Endometrial microvascular endothelial cells (primary cell): Measurements from ENCODE around the gene PKP1. TPM values are rescaled to one million over a fixed set of nuclear protein-coding genes. Genes with fewer than 3 reads are reported as not detected.

Source experiments
- in situ Hi-C: cut with HindIII; loops from 2 replicates; pipeline ENCODE4 v1.10.0; 2017; ENCODE audit warnings: low sequenced_read_pairs, low pct_unique_long_range_greater_than_20kb; ENCODE audit errors: inconsistent ontology term
- total RNA-seq: library from RNA; depleted of rRNA; stranded (reverse); fragments of >200 nt; gene quantifications from one replicate; pipeline ENCODE4 v1.2.3, GENCODE V29; 2015; ENCODE audit errors: inconsistent ontology term

PKP1 gene
- total RNA-seq, 1 donor from 2014 or later, result not detected

GRCh38 chr1:201374364-201374763 lies 91.1 kb downstream of the PKP1 start:
- in situ Hi-C loops, result no loop called here

GRCh38 chr1:201375169-201375568 lies 91.9 kb downstream of the PKP1 start:
- in situ Hi-C loops, result no loop called here

- in situ Hi-C loops, result no loop called here
Observed at GRCh38 chr1:201376107-201376463, 92.8 kb downstream of the PKP1 start.

- in situ Hi-C loops, result no loop called here
Observed at GRCh38 chr1:201376464-201377374, 93.4 kb downstream of the PKP1 start.

GRCh38 chr1:201377611-201378092 lies 94.3 kb downstream of the PKP1 start, which contains the start of gene TNNT2:
Gene TNNT2 (minus strand): TSS chr1:201377680. CDS start chr1:201373254, 4,426 bp downstream.
- in situ Hi-C loops, result no loop called here

GRCh38 chr1:201378804-201379203 lies 95.5 kb downstream of the PKP1 start:
- in situ Hi-C loops, result no loop called here

- in situ Hi-C loops, result no loop called here
Observed at GRCh38 chr1:201379733-201380242, 96.5 kb downstream of the PKP1 start.

GRCh38 chr1:201381130-201381529 lies 97.8 kb downstream of the PKP1 start:
- in situ Hi-C loops, result no loop called here

Other genes starting within 250 kb of the PKP1 start
- not detected for gene CACNA1S, start 171.1 kb upstream of the PKP1 start, total RNA-seq
- not detected for gene ASCL5, start 156.3 kb upstream of the PKP1 start, total RNA-seq
- gene TMEM9, start 129.0 kb upstream of the PKP1 start, total RNA-seq, result 50.4 TPM
- not detected for gene IGFN1, start 92.7 kb upstream of the PKP1 start, total RNA-seq
- gene TNNT2, start 94.2 kb downstream of the PKP1 start, total RNA-seq, result not detected
- not detected for gene LAD1, start 115.8 kb downstream of the PKP1 start, total RNA-seq
- gene TNNI1, start 138.2 kb downstream of the PKP1 start, total RNA-seq, result not detected
- gene PHLDA3, start 185.7 kb downstream of the PKP1 start, total RNA-seq, result 56.8 TPM
- 2,449 TPM for gene CSRP1, start 223.6 kb downstream of the PKP1 start, total RNA-seq